HL-60 (cell line): ENCODE measurements around the gene PDGFD.

ENCODE experiments used
- DNase-seq, 2 experiments: peaks; one replicate each; pipeline ENCODE4 v3.0.0-alpha.2; 2010 to 2020; ENCODE audit warnings: low read depth in 1 of 2, low spot score in 1 of 2
- H3K27ac ChIP-seq: fragments of 250-450 bp; sonication (Bioruptor Pico); replicated peaks from 2 replicates; pipeline ENCODE4 v1.5.1; 2020; ENCODE audit warnings: mild to moderate bottlenecking, moderate library complexity
- H3K27me3 ChIP-seq: fragments of 250-450 bp; sonication (Bioruptor Pico); 2 replicates; pipeline ENCODE4 v1.5.1; 2021; ENCODE audit warnings: mild to moderate bottlenecking, moderate library complexity; ENCODE audit not compliant: insufficient read depth, poor library complexity, severe bottlenecking
- H3K4me3 ChIP-seq: replicated peaks from 2 replicates; pipeline ENCODE4 v1.5.1; 2011; ENCODE audit warnings: mild to moderate bottlenecking, control low read depth, low read length; ENCODE audit not compliant: insufficient read depth
- GABPA ChIP-seq: IDR thresholded peaks from 2 replicates; pipeline ENCODE4 v1.6.1; 2012; ENCODE audit warnings: low read depth
- POLR2AphosphoS5 ChIP-seq: IDR thresholded peaks from 2 replicates; pipeline ENCODE4 v1.6.1; 2012; ENCODE audit warnings: low read depth
- SPI1 ChIP-seq: IDR thresholded peaks from 2 replicates; pipeline ENCODE4 v1.6.1; 2012; ENCODE audit warnings: low read depth, mild to moderate bottlenecking, borderline replicate concordance
- TF ChIP-seq, protein P1 (sequence below): IDR thresholded peaks from one replicate; pipeline ENCODE4 v1.5.1; 2011; ENCODE audit warnings: low read length, control low read depth, inconsistent platforms; ENCODE audit not compliant: insufficient read depth
- TF ChIP-seq, protein P2 (sequence below): IDR thresholded peaks from 2 replicates; pipeline ENCODE4 v1.6.1; 2012; ENCODE audit warnings: low read depth; ENCODE audit not compliant: insufficient replicate concordance

Gene PDGFD

DNA sequence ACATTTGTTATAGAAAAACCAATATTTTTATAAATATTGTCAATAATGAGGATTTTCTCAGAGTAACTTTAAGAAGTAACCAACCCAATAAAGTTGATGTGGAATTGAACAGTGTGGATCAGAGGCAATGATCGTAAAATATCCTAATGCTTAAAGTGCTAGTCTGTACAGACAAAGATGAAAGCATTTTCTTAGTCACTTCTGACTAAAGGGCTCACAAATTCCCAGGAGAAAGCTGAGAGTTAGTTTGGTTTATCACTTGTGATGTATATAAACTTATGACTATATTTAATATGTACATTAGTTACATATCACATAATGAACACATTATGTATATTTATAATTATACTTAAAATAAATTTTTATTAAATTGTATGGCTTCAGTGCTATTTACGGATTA, 152.9 kb downstream of the PDGFD start:
- H3K4me3 ChIP-seq, result no peak overlapping the region
- TF ChIP-seq POLR2AphosphoS5 (no peak), SPI1 (no peak), GABPA (no peak)
- TF ChIP-seq, protein P1, sequence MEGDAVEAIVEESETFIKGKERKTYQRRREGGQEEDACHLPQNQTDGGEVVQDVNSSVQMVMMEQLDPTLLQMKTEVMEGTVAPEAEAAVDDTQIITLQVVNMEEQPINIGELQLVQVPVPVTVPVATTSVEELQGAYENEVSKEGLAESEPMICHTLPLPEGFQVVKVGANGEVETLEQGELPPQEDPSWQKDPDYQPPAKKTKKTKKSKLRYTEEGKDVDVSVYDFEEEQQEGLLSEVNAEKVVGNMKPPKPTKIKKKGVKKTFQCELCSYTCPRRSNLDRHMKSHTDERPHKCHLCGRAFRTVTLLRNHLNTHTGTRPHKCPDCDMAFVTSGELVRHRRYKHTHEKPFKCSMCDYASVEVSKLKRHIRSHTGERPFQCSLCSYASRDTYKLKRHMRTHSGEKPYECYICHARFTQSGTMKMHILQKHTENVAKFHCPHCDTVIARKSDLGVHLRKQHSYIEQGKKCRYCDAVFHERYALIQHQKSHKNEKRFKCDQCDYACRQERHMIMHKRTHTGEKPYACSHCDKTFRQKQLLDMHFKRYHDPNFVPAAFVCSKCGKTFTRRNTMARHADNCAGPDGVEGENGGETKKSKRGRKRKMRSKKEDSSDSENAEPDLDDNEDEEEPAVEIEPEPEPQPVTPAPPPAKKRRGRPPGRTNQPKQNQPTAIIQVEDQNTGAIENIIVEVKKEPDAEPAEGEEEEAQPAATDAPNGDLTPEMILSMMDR, result no peak
- TF ChIP-seq, protein P2, sequence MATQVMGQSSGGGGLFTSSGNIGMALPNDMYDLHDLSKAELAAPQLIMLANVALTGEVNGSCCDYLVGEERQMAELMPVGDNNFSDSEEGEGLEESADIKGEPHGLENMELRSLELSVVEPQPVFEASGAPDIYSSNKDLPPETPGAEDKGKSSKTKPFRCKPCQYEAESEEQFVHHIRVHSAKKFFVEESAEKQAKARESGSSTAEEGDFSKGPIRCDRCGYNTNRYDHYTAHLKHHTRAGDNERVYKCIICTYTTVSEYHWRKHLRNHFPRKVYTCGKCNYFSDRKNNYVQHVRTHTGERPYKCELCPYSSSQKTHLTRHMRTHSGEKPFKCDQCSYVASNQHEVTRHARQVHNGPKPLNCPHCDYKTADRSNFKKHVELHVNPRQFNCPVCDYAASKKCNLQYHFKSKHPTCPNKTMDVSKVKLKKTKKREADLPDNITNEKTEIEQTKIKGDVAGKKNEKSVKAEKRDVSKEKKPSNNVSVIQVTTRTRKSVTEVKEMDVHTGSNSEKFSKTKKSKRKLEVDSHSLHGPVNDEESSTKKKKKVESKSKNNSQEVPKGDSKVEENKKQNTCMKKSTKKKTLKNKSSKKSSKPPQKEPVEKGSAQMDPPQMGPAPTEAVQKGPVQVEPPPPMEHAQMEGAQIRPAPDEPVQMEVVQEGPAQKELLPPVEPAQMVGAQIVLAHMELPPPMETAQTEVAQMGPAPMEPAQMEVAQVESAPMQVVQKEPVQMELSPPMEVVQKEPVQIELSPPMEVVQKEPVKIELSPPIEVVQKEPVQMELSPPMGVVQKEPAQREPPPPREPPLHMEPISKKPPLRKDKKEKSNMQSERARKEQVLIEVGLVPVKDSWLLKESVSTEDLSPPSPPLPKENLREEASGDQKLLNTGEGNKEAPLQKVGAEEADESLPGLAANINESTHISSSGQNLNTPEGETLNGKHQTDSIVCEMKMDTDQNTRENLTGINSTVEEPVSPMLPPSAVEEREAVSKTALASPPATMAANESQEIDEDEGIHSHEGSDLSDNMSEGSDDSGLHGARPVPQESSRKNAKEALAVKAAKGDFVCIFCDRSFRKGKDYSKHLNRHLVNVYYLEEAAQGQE, result no peak
- no peak overlapping the region for H3K27ac ChIP-seq
- DNase-seq, result no peak
- H3K27me3 ChIP-seq, result no peaks in the 10 kb centered on the region

DNA sequence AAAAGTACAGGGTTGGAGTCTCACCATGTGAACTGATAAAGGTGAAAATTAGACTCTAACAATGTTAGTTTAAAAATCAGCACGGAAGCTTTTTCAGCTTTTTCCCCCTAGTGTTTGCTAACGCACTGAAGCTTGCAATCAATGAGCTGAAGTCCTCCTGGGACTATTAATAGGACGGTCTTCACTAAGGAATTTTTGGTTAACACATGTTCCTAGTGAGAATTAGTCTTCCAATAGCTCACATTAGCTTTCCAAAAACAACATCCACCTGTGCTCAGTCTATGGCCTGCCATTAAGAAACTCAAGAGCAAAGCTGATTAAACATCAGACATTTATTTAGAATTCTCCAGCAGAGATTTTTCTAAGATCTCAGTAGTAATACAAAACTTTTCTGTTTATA, 154.2 kb downstream of the PDGFD start:
- H3K4me3 ChIP-seq, result no peak overlapping the region
- DNase-seq, result no peak
- H3K27ac ChIP-seq, result no peak overlapping the region
- TF ChIP-seq, protein P2, result no peak
- TF ChIP-seq SPI1 (no peak), GABPA (no peak), POLR2AphosphoS5 (no peak)
- TF ChIP-seq, protein P1, result no peak
- H3K27me3 ChIP-seq, result no peaks in the 10 kb centered on the region

DNA sequence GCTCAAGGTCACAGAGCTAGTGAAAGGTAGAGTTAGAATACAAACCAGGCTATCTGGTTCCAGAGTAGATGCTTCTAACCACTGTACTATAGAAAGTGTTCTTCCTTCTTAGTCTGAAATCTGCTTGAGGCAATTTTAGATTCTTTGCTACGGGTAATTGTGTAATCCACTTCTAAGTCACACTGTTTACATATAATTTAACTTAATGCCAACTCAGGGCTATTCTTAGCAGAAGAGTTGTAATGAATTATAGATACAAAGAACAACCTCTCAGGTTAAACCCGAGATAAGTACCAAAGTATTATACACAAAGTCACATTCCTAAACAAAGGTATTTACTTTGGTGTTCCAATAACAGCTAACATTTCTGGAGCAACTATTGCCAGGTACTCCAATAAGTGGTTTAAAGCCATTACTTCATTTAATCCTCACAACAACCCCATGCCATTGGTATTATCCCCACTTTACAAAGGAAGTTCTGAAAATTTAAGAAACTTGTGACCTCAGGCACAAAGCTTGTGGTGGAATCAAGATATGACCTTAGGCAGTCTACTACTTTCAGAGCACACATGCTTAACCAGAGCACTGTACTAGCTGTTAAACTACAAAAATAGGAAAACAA, 158.6 kb downstream of the PDGFD start:
- Histone ChIP-seq H3K4me3 (no peak overlapping the region), H3K27me3 (no peaks in the 10 kb centered on the region), H3K27ac (no peak overlapping the region)
- no peak for DNase-seq
- TF ChIP-seq, protein P2, result no peak
- no peak for TF ChIP-seq SPI1
